HG03159 (cell line): ENCODE results near the gene LRRK1.

ENCODE experiments used
- ATAC-seq: cut with Tn5 transposase; IDR thresholded peaks from one replicate; pipeline ENCODE4 v1.9.1; 2021; ENCODE audit warnings: mild to moderate bottlenecking, moderate library complexity; ENCODE audit not compliant: unreplicated experiment

The LRRK1 gene

GRCh38 chr15:100918690-100919480, at the start of gene LRRK1:
Gene LRRK1, plus strand, starts transcription at chr15:100919357. Its CDS starts 5,276 bp downstream, at chr15:100924633.
- no peak for ATAC-seq

- peak; percentile 63 for ATAC-seq
Observed at GRCh38 chr15:100873029-100873677, 46.0 kb upstream of the LRRK1 start.

GRCh38 chr15:100875495-100875894, 43.7 kb upstream of the LRRK1 start:
- ATAC-seq, result no peak

GRCh38 chr15:100875976-100876375, 43.2 kb upstream of the LRRK1 start:
- no peak for ATAC-seq

- ATAC-seq, result no peak
Observed at GRCh38 chr15:100877551-100877950, 41.6 kb upstream of the LRRK1 start.

- no peak for ATAC-seq
Observed at GRCh38 chr15:100878130-100878529, 41.0 kb upstream of the LRRK1 start.

GRCh38 chr15:100878648-100879047, 40.5 kb upstream of the LRRK1 start:
- no peak for ATAC-seq

- ATAC-seq, result peak; percentile 16
Observed at GRCh38 chr15:100879061-100879463, 40.1 kb upstream of the LRRK1 start.

GRCh38 chr15:100879464-100880138, 39.6 kb upstream of the LRRK1 start, which contains the start of gene ALDH1A3:
Gene ALDH1A3, plus strand, starts transcription at chr15:100879831. Its CDS starts 77 bp downstream, at chr15:100879908.
- ATAC-seq, result peak; percentile 40

- no peak for ATAC-seq
Observed at GRCh38 chr15:100880139-100880896, 38.8 kb upstream of the LRRK1 start.

- no peak for ATAC-seq
Observed at GRCh38 chr15:100880897-100881242, 38.3 kb upstream of the LRRK1 start.

- ATAC-seq, result no peak
Observed at GRCh38 chr15:100881573-100882336, 37.4 kb upstream of the LRRK1 start.

- ATAC-seq, result no peak
Observed at GRCh38 chr15:100885116-100885515, 34.0 kb upstream of the LRRK1 start.

- no peak for ATAC-seq
Observed at GRCh38 chr15:100885811-100886210, 33.3 kb upstream of the LRRK1 start.

- ATAC-seq, result no peak
Observed at GRCh38 chr15:100887211-100887913, 31.8 kb upstream of the LRRK1 start.

GRCh38 chr15:100889385-100890050, 29.6 kb upstream of the LRRK1 start:
- no peak for ATAC-seq

GRCh38 chr15:100890051-100890720, 29.0 kb upstream of the LRRK1 start:
- ATAC-seq, result no peak

GRCh38 chr15:100890850-100891249, 28.3 kb upstream of the LRRK1 start:
- ATAC-seq, result no peak
